HG03097 (cell line): ENCODE results near the gene DSG3.
"Not testable (repeated sequence)": the region's sequence is repeated elsewhere in the genome, so short reads cannot be mapped to it uniquely, and the experiment has no call there.

Experiments
- ATAC-seq: cut with Tn5 transposase; IDR thresholded peaks from one replicate; pipeline ENCODE4 v1.9.1; 2021; ENCODE audit not compliant: unreplicated experiment, low FRiP score

DSG3 gene

GRCh38 chr18:31489311-31489710, 41.8 kb downstream of the DSG3 start:
- no peak for ATAC-seq

- ATAC-seq = peak; percentile 68
These were observed 42.8 kb downstream of the DSG3 start for GRCh38 chr18:31490387-31490786.

DNA sequence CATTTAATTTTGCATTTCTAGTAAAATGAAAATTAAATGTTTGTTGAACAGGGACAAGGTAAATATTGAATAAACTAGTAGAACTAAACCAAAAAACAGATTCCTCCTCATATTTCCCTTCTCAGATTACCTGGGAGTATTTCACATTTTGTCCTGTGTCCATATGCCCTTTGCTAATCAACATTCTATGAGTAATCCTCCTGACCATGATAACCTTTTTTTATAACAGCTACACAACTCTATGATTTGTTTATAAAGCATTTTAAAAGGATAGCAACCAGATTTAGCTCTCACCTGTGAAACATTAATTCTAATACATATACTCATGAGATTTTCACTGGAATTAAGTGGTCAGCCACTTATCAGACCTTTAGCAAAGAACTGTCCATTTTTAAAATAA, 43.3 kb downstream of the DSG3 start:
- no peak for ATAC-seq

DNA sequence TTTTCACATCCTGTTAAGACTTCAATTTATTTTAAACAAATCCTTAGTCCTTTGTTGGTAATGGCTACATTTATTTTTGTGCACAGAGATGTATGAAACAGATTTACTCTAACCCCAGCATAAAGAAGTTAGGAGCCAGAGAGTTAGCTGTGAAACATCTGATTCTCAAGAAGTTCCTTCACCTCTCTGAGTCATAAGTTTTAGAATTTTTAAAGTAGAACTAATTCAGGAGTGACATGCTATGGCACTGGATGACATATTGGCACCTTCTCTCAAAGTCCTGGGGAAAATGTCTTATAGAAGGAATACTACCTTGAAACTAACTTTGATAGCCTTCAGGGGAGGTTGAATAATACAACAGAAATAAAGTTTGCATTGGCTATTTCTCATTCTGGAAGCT, 44.0 kb downstream of the DSG3 start:
- no peak for ATAC-seq

DNA sequence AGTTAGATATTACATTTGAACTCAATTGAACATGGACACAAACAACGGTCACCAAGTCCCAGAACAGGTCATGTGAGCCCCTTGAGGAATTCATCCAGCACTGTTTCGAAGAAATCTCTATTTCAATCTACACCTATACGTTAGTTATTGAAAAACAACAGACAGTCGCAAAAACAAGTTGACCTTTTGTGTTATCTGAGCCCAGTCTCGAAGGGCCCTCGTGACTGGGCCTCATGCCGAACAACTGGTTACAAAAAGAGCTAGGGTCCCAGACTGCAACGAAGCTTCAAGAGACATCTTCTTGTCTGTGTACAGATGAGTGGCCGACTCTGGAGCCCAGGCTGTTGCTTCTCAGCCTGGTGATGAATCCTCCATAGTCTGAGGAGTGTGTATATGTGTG, 45.1 kb downstream of the DSG3 start:
- ATAC-seq = no peak

DNA sequence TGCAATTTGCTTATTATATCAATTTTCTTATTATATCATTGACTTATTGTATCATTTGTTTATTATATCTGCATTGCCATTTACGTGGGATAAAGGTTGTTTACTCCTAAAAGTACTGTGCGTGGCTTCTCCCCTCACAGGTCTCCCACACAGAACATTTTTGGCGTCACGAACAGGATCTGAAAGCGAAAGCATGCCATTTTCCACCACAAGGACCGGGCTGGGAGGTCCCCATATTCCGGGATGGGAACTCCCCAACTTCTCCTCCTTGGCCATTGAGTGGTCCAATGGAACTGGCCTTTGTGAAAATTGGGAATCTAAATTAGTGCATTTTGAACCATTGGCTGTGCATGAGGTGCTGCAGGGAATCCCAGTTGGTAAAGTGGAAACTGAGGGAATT, 45.6 kb downstream of the DSG3 start:
- ATAC-seq = no peak

GRCh38 chr18:31493941-31494340, 46.4 kb downstream of the DSG3 start:
- ATAC-seq = no peak

DNA sequence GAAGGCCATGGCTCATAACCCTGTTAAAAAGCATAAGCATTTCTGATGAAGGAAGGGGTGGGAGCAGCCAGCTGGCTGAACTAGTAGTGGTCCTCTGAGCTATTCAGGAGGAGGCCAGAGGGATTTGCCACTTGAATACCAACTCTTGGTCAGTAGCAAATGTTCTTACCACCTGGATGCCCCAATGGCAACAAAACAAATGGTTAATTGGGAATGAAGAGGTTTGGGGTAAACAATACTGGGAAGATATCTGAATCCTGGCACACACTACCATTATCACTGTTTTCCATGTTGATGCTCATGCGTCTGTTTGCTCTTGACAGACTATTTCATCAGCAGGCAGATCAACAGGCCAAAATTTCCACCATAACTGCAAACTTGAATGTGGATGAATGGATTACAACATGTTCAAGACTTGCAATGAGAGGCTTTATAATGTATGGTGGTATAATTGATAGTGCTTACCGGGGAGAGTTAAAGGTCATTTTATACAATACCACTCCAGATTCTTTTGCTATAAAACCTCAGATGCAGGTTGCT, 47.2 kb downstream of the DSG3 start:
- ATAC-seq = not testable (repeated sequence)

- ATAC-seq = no peak
These were observed 49.9 kb downstream of the DSG3 start for GRCh38 chr18:31497404-31497835.

- ATAC-seq = peak; percentile 52
These were observed 50.5 kb downstream of the DSG3 start, which contains the start of gene DSG2 for GRCh38 chr18:31497836-31498573. TSS of gene DSG2 (plus strand) at chr18:31498177. CDS start at chr18:31498252, 75 bp downstream.

- no peak for ATAC-seq
These were observed 51.3 kb downstream of the DSG3 start for GRCh38 chr18:31498574-31499524.

- ATAC-seq = peak; percentile 87
These were observed 52.6 kb downstream of the DSG3 start for GRCh38 chr18:31500051-31500688.

GRCh38 chr18:31503011-31503410, 55.5 kb downstream of the DSG3 start:
- no peak for ATAC-seq

DNA sequence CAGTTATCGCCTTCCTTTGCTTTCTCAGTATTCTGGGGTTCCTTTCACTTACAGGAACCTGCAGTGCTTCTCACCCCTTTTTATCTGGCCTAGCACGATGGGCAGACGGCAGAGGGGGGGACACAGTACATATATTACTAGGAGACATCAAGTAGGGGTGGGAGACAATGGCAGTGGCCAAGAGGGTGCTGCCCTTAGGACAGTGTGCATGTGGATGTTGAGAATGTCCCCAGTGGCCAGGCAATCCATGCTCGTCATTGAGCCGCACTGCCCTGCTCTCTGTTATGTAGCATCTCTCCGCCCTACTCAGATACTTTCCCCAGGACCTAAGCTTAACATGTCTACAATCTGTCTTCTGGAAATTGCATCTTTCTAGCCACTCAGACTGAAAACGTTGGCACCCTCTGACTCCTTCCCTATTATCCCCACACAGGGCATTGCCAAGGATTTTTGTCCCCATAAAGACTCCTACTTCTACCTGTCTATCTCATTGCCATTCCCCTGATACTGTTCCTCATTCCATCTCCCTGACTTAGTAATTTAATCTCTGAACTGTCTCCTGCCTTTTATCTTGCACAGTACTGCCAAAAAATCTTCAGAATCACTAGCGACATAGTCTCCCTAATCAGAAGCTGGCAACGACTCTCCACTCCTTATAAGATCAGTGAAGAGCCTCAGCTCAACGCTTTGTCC, 57.1 kb downstream of the DSG3 start:
- no peak for ATAC-seq

- ATAC-seq = no peak
These were observed 57.6 kb downstream of the DSG3 start for GRCh38 chr18:31505156-31505555.

GRCh38 chr18:31506024-31506742, 58.6 kb downstream of the DSG3 start:
- ATAC-seq = no peak

DNA sequence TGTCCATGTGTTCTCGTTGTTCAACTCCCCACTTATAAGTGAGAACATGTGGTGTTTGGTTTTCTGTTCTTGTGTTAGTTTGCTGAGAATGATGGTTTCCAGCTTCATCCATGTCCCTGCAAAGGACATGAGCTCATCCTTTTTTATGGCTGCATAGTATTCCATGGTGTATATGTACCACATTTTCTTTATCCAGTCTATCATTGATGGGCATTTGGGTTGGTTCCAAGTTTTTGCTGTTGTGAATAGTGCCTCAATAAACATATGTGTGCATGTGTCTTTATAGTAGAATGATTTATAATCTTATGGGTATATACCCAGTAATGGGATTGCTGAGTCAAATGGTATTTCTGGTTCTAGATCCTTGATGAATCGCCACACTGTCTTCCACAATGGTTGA, 59.6 kb downstream of the DSG3 start:
- ATAC-seq = not testable (repeated sequence)

DNA sequence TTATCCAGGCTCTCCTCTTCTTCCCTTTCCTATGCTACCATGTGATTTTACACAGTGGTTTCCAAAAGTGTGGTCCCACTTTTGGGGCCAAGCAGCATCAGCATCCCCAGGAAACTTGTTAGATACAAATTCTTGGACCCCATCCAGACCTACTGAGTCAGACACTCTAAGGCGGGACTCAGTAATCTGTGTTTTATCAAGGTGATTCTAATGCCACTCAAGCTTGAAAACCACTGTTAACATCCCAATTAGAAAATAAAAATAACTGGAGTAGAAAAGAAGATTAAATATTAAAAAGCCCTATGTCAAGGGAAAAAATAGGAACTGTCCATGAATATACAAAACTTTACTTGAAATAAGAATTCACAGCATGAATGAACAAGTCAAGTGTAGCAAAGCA, 61.2 kb downstream of the DSG3 start:
- ATAC-seq = no peak

DNA sequence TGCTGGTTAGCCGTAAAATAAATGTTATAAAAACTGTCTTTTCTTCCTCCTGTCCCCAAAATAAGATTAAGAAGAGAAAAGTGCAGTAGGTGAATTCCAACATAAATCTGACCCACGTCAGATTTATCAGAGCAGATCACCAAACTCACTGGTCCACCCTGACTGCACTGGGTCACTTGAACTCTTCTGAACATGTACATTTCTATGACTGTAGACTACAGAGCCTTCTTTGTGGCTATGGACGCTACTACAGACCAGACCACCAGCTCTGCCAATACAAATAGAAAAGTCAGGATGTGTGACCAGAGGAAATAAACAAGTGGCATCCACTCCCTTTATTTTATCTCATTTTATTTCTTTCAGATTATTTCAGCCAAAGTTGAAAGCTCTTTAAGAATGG, 62.0 kb downstream of the DSG3 start:
- ATAC-seq = no peak

DNA sequence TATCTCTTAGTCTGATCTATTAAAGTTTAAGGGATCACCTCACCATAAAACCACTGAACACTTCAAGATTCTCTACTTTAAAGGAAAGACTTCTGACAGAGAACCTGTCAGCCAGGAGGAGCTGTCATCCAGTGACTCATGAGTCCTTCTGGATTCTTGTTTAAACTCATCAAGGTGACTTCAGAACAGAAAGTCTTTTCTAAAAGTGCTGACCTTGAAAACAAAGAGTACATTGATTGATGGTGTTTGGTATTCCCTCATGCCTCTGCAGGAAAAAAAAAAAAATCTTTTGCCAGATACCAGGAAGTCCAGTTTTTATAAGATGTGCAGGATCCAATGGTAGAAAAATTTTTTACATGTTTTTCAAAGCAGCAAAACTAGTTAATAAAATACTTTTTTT, 62.8 kb downstream of the DSG3 start:
- ATAC-seq = no peak
